B cell (primary cell): ENCODE measurements around the gene MGMT. TPM values are rescaled to one million over a fixed set of nuclear protein-coding genes. Genes with fewer than 3 reads are reported as not detected.

ENCODE experiments used
- ATAC-seq: fragments of 200-7000 bp; cut with Tn5 transposase; one replicate; pipeline ENCODE4 v1.10.0; 2021; ENCODE audit warnings: low read depth, mild to moderate bottlenecking, moderate number of reproducible peaks, moderate library complexity
- CTCF ChIA-PET: fragments of 350-600 bp; sonication (Branson Sonifier 250); formaldehyde crosslinking; loops from one replicate; lab custom pipeline; 2021; ENCODE audit warnings: antibody characterized with exemption, inconsistent platforms; lab: Charles Lee
- POLR2A ChIA-PET: fragments of 350-600 bp; sonication (Branson Sonifier 250); formaldehyde crosslinking; loops from one replicate; lab custom pipeline; 2021; ENCODE audit warnings: antibody characterized with exemption; lab: Charles Lee
- DNase-seq: peaks from one replicate; pipeline ENCODE4 v3.0.0; 2013
- H2AFZ ChIP-seq: 2 replicates; pipeline ENCODE4 v1.6.1; 2012; ENCODE audit warnings: mild to moderate bottlenecking, low read depth, low read length; ENCODE audit not compliant: insufficient read depth, poor library complexity, severe bottlenecking
- H3K27ac ChIP-seq, 2 donors: 1 replicate in 1 of 2; 2 replicates in 1 of 2; pipeline ENCODE4 v1.5.1; 2012 to 2013; ENCODE audit warnings: low read length in 2 of 2, mild to moderate bottlenecking in 2 of 2, moderate library complexity in 1 of 2
- H3K27me3 ChIP-seq, 4 experiments: fragments of 200-600 bp in 1 of 4; sonication (generic) in 1 of 4; replicated peaks in 1 of 4; 1 replicate in 2 of 4; 2 replicates in 2 of 4; pipeline versions ENCODE4 v1.6.1 to v1.7.0; 2013 to 2016; ENCODE audit warnings: low read length in 3 of 4, mild to moderate bottlenecking in 2 of 4, mixed read lengths in 1 of 4, moderate library complexity in 1 of 4; ENCODE audit not compliant: insufficient read depth in 4 of 4, control insufficient read depth in 3 of 4; ENCODE audit errors: control extremely low read depth in 1 of 4
- H3K36me3 ChIP-seq, 2 experiments: replicated peaks in 1 of 2; 1 replicate in 1 of 2; 2 replicates in 1 of 2; pipeline versions ENCODE4 v1.6.1 to v1.7.1; 2013; ENCODE audit warnings: low read length in 1 of 2; ENCODE audit not compliant: insufficient read depth in 2 of 2, control insufficient read depth in 1 of 2; ENCODE audit errors: control extremely low read depth in 1 of 2, extremely low read depth in 1 of 2
- H3K4me1 ChIP-seq, 2 donors: fragments of 200-600 bp in 1 of 2; sonication (generic) in 1 of 2; 1 replicate in 1 of 2; 2 replicates in 1 of 2; pipeline versions ENCODE4 v1.5.1 to v1.6.1; 2013 to 2017; ENCODE audit warnings: low read length in 2 of 2; ENCODE audit not compliant: control insufficient read depth in 2 of 2, insufficient read depth in 2 of 2
- H3K4me2 ChIP-seq: replicated peaks from 2 replicates; pipeline ENCODE3; 2012; ENCODE audit warnings: mild to moderate bottlenecking, low read depth, low read length; ENCODE audit not compliant: poor library complexity, severe bottlenecking
- H3K4me3 ChIP-seq, 5 experiments: fragments of 200-600 bp in 1 of 5; sonication (generic) in 1 of 5; 1 replicate in 3 of 5; 2 replicates in 2 of 5; pipeline versions ENCODE4 v1.5.1 to v1.7.0; 2011 to 2016; ENCODE audit warnings: low read length in 4 of 5, mild to moderate bottlenecking in 4 of 5, low read depth in 2 of 5, control low read depth in 1 of 5, moderate library complexity in 1 of 5; ENCODE audit not compliant: insufficient read depth in 1 of 5; ENCODE audit errors: control extremely low read depth in 1 of 5, extremely low read depth in 1 of 5
- H3K79me2 ChIP-seq: fragments of 200-600 bp; sonication (generic); one replicate; pipeline ENCODE4 v1.6.0; 2016; ENCODE audit warnings: low read length; ENCODE audit not compliant: control insufficient read depth, insufficient read depth
- H3K9ac ChIP-seq: fragments of 200-600 bp; sonication (generic); 2 replicates; pipeline ENCODE4 v1.6.1; 2017; ENCODE audit warnings: mild to moderate bottlenecking, low read length, moderate library complexity
- H3K9me3 ChIP-seq, 3 donors: one replicate each; pipeline versions ENCODE4 v1.6.1 to v1.7.1; 2013; ENCODE audit warnings: low read length in 2 of 3; ENCODE audit not compliant: control insufficient read depth in 2 of 3, insufficient read depth in 1 of 3; ENCODE audit errors: control extremely low read depth in 1 of 3
- H4K20me1 ChIP-seq: 2 replicates; pipeline ENCODE4 v1.6.0; 2012; ENCODE audit warnings: mild to moderate bottlenecking, low read length; ENCODE audit not compliant: insufficient read depth, control insufficient read depth, poor library complexity, severe bottlenecking
- H3K27ac Mint-ChIP-seq: one replicate; pipeline ENCODE4 v1.8.0; 2021; ENCODE audit warnings: mixed read lengths
- H3K27me3 Mint-ChIP-seq: one replicate; pipeline ENCODE4 v1.8.0; 2021; ENCODE audit warnings: mixed read lengths
- H3K4me1 Mint-ChIP-seq: one replicate; pipeline ENCODE4 v1.8.0; 2021; ENCODE audit warnings: mixed read lengths
- H3K4me3 Mint-ChIP-seq: one replicate; pipeline ENCODE4 v1.8.0; 2021; ENCODE audit warnings: mixed read lengths
- H3K9me3 Mint-ChIP-seq: one replicate; pipeline ENCODE4 v1.8.0; 2022; ENCODE audit warnings: mixed read lengths; ENCODE audit not compliant: insufficient read depth
- EZH2 ChIP-seq: IDR thresholded peaks from 2 replicates; pipeline ENCODE4 v1.6.1; 2012; ENCODE audit warnings: borderline replicate concordance, low read depth, mild to moderate bottlenecking, moderate library complexity, low read length; ENCODE audit not compliant: insufficient read depth, poor library complexity, severe bottlenecking
- whole genome bisulfite sequencing: methylation state at CpG from one replicate; pipeline ENCODE4 v1.1.5; 2013; ENCODE audit warnings: missing lambda C conversion rate; ENCODE audit not compliant: insufficient coverage; 5-methylcytosine and 5-hydroxymethylcytosine counted together
- intact Hi-C: fragments of 100-400 bp; cut with micrococcal nuclease; formaldehyde crosslinking; loops from one replicate; pipeline ENCODE4 v1.10.0; 2022
- polyA plus RNA-seq: library from polyadenylated mRNA; depleted of rRNA; stranded (reverse); fragments of >200 nt; gene quantifications from 2 replicates; pipeline ENCODE4 v1.2.3, GENCODE V29; 2012
- total RNA-seq, 2 donors: library from RNA; stranded (reverse); fragments of 120-200 nt in 1 of 2; gene quantifications; 1 replicate in 1 of 2; 2 replicates in 1 of 2; pipeline versions ENCODE4 v1.2.3 to v1.2.4, GENCODE V29; 2013 to 2022
- TF ChIP-seq, protein P1 (sequence below): fragments of 200-600 bp; IDR thresholded peaks from one replicate; pipeline ENCODE4 v1.8.0; 2022; ENCODE audit warnings: antibody characterized with exemption, mild to moderate bottlenecking

Gene MGMT
- total and polyA plus RNA-seq, 2 donors (not counting 1 experiment from before 2014, with no cell fraction given): 16.6 to 87.7 TPM

- CTCF ChIA-PET: no interaction called here
- no peak overlapping the region for H2AFZ ChIP-seq
- no peak for TF ChIP-seq EZH2
- TF ChIP-seq, protein P1, sequence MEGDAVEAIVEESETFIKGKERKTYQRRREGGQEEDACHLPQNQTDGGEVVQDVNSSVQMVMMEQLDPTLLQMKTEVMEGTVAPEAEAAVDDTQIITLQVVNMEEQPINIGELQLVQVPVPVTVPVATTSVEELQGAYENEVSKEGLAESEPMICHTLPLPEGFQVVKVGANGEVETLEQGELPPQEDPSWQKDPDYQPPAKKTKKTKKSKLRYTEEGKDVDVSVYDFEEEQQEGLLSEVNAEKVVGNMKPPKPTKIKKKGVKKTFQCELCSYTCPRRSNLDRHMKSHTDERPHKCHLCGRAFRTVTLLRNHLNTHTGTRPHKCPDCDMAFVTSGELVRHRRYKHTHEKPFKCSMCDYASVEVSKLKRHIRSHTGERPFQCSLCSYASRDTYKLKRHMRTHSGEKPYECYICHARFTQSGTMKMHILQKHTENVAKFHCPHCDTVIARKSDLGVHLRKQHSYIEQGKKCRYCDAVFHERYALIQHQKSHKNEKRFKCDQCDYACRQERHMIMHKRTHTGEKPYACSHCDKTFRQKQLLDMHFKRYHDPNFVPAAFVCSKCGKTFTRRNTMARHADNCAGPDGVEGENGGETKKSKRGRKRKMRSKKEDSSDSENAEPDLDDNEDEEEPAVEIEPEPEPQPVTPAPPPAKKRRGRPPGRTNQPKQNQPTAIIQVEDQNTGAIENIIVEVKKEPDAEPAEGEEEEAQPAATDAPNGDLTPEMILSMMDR: no peak
- H3K79me2 ChIP-seq: peaks cover 8% of the 10 kb centered on the region
- no peaks in the 10 kb centered on the region for H3K27me3 ChIP-seq
- POLR2A ChIA-PET: no interaction called here
- no peak overlapping the region for H3K9ac ChIP-seq
- H3K4me1 ChIP-seq: peaks cover 6 to 10% of the 10 kb centered on the region in 2 donors
- peaks cover 21% of the 10 kb centered on the region for H3K4me1 Mint-ChIP-seq
- peaks cover 0 to 10% (median 0%) of the 10 kb centered on the region in 3 donors for H3K9me3 ChIP-seq
- 99% methylated on average over 11 of the region's 18 CpGs for WGBS
- H3K9me3 Mint-ChIP-seq: no peaks in the 10 kb centered on the region
- H3K4me2 ChIP-seq: no peak overlapping the region
- no peak overlapping the region for H3K4me3 Mint-ChIP-seq
- ATAC-seq (no peak), DNase-seq (no peak)
- no peaks in the 10 kb centered on the region for H4K20me1 ChIP-seq
- intact Hi-C loops: no loop called here
- H3K27me3 Mint-ChIP-seq: no peaks in the 10 kb centered on the region
- no peak overlapping the region for H3K27ac ChIP-seq
- H3K36me3 ChIP-seq: no peaks in the 10 kb centered on the region
- no peak overlapping the region for H3K27ac Mint-ChIP-seq
- H3K4me3 ChIP-seq: no peak overlapping the region
These were observed 89.3 kb downstream of the MGMT start for GRCh38 chr10:129556316-129556715.

DNA sequence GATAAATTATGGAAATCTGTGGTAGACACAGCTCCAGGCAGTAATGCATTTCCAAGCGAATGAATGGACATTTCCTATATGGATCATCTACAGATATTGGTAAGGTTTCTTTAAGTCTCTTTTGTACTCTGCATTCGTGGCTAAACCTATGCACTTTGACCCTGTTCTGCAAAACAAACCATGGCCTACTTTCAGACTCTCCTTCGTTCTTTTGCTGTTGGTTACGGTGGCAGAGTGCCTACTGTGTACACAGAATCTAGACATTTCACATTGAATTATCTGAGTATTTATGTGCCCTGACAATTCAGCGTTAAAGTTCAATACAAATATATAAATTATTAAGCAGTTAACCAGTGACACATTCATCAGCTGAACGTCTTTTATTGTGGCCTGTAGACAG lies 93.3 kb downstream of the MGMT start:
- Histone ChIP-seq H3K79me2 (peaks cover 3% of the 10 kb centered on the region), H4K20me1 (no peaks in the 10 kb centered on the region), H2AFZ (no peak overlapping the region), H3K27ac (no peak overlapping the region), H3K4me3 (no peak overlapping the region), H3K4me1 (no peaks in the 10 kb centered on the region), H3K9me3 (peaks cover 0 to 17% (median 0%) of the 10 kb centered on the region in 3 donors), H3K27me3 (no peaks in the 10 kb centered on the region), H3K4me2 (no peak overlapping the region), H3K36me3 (peaks cover 0 to 3% of the 10 kb centered on the region in 2 experiments), H3K9ac (no peak overlapping the region)
- Mint-ChIP-seq H3K9me3 (no peaks in the 10 kb centered on the region), H3K4me1 (no peaks in the 10 kb centered on the region), H3K4me3 (no peak overlapping the region), H3K27ac (no peak overlapping the region), H3K27me3 (no peaks in the 10 kb centered on the region)
- whole genome bisulfite sequencing: 100% methylated on average over 3 of the region's 6 CpGs
- DNase-seq (no peak), ATAC-seq (no peak)
- TF ChIP-seq EZH2: no peak
- TF ChIP-seq, protein P1: no peak
- ChIA-PET POLR2A (no interaction called here), CTCF (no interaction called here)
- intact Hi-C loops: no loop called here
